ENCODE data around the gene DISP3.

DISP3 gene

DNA sequence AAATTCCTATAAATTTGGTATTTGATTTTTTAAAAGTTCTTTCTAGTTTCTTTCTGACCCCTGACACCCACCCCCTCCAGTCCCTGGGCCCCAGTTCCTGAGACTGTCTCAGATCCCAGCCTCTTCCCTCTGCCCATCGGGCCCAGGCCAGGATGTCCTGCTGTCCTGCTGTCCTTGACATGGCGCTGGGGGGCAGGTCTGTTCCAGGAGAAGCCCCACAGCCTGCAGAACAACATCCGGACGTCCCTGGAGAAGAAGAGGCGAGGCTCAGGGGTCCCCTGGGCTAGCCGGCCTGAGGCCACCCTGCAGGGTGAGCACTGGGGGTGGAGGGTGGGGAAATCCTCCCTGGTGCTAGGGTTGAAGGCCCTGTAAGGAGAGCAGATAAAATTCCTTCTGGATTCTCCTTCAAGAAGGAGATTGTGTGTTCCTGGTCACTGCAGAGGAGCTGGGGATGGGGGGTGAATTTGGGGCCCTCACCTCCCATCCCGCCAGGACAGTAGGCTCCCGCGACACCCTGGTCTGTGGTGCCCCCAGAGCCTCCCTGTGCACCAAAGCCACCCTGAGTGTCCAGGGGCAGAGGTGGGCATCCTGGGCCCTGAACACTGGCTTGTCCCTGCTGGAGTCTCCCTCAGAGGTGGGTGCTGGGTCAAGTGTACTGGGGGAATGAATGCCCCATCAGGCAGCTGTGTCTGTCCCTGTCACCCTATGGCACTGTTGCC is 45.0 kb downstream of the DISP3 start:
- Histone ChIP-seq H3K4me2 (ENCODE audit: low read length) (no peak overlapping the region), H3K9me3 (ENCODE audit: control insufficient read depth, low read length) (no peaks in the 10 kb centered on the region), H3K36me3 (ENCODE audit: control insufficient read depth, insufficient read depth, low read length) (no peaks in the 10 kb centered on the region), H3K27me3 (ENCODE audit: control insufficient read depth, insufficient read depth, low read length) (no peaks in the 10 kb centered on the region), H2AFZ (no peak overlapping the region), H3K9ac (no peak overlapping the region), H3K4me1 (no peaks in the 10 kb centered on the region), H3K4me3 (ENCODE audit: low read depth, low read length) (no peak overlapping the region), H3K27ac (no peak overlapping the region), H3K79me2 (no peaks in the 10 kb centered on the region)
- TF ChIP-seq, protein P1, sequence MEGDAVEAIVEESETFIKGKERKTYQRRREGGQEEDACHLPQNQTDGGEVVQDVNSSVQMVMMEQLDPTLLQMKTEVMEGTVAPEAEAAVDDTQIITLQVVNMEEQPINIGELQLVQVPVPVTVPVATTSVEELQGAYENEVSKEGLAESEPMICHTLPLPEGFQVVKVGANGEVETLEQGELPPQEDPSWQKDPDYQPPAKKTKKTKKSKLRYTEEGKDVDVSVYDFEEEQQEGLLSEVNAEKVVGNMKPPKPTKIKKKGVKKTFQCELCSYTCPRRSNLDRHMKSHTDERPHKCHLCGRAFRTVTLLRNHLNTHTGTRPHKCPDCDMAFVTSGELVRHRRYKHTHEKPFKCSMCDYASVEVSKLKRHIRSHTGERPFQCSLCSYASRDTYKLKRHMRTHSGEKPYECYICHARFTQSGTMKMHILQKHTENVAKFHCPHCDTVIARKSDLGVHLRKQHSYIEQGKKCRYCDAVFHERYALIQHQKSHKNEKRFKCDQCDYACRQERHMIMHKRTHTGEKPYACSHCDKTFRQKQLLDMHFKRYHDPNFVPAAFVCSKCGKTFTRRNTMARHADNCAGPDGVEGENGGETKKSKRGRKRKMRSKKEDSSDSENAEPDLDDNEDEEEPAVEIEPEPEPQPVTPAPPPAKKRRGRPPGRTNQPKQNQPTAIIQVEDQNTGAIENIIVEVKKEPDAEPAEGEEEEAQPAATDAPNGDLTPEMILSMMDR (IDR thresholded peaks at IDR 0.05) = no peak

DNA sequence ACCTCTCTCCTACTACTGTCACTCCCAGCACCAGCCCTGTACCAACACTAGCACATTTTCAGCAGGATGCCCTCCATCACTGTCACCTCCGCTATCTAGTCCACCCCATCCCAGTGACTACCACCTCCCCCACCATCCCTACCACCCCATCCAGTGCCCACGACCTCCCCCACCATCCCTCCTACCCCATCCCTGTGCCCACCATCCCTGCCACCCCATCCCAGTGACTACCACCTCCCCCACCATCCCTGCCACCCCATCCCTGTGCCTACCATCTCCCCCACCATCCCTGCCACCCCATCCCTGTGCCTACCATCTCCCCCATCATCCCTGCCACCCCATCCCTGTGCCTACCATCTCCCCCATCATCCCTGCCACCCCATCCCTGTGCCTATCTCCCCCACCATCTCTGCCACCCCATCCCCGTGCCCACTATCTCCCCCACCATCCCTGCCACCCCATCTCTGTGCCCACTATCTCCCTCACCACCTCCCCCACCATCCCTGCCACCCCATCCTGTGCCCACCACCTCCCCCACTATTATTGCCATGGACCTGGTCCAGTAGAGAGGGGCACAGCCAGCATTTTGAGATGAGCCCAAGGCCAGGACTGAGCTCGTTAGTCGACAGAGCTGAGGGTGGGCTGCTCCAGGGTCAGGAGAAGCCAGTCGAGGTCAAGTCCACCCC is 45.7 kb downstream of the DISP3 start:
- H3K4me1 ChIP-seq = no peaks in the 10 kb centered on the region
- H3K27ac ChIP-seq = no peak overlapping the region
- no peak overlapping the region for H2AFZ ChIP-seq
- TF ChIP-seq, protein P1 (IDR thresholded peaks at IDR 0.05) = no peak
- no peaks in the 10 kb centered on the region for H3K9me3 ChIP-seq (ENCODE audit: control insufficient read depth, low read length)
- H3K9ac ChIP-seq = no peak overlapping the region
- H3K36me3 ChIP-seq (ENCODE audit: control insufficient read depth, insufficient read depth, low read length) = no peaks in the 10 kb centered on the region
- H3K4me3 ChIP-seq (ENCODE audit: low read depth, low read length) = no peak overlapping the region
- H3K27me3 ChIP-seq (ENCODE audit: control insufficient read depth, insufficient read depth, low read length) = no peaks in the 10 kb centered on the region
- no peak overlapping the region for H3K4me2 ChIP-seq (ENCODE audit: low read length)
- no peaks in the 10 kb centered on the region for H3K79me2 ChIP-seq

DNA sequence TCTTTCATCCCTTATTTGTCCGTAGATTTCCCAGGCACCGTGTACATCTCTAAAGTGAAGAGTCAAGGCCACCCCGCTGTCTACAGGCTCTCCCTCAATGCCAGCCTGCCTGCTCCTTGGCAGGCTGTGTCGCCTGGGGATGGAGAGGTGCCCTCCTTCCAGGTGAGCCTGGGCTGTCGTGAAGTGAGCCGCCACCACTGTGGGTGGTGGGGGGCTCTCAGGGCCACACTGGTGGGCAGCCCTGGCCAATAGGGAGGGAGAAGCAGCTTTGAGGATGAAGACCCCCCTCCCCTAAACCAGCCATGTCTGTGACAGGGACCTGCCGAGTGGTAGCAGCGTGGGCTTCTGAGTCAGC is 46.2 kb downstream of the DISP3 start:
- no peaks in the 10 kb centered on the region for H3K9me3 ChIP-seq (ENCODE audit: control insufficient read depth, low read length)
- no peak overlapping the region for H3K9ac ChIP-seq
- TF ChIP-seq, protein P1 (IDR thresholded peaks at IDR 0.05) = no peak
- no peaks in the 10 kb centered on the region for H3K27me3 ChIP-seq (ENCODE audit: control insufficient read depth, insufficient read depth, low read length)
- no peak overlapping the region for H3K4me3 ChIP-seq (ENCODE audit: low read depth, low read length)
- H3K27ac ChIP-seq = no peak overlapping the region
- no peaks in the 10 kb centered on the region for H3K79me2 ChIP-seq
- H3K4me1 ChIP-seq = no peaks in the 10 kb centered on the region
- no peaks in the 10 kb centered on the region for H3K36me3 ChIP-seq (ENCODE audit: control insufficient read depth, insufficient read depth, low read length)
- H2AFZ ChIP-seq = no peak overlapping the region
- H3K4me2 ChIP-seq (ENCODE audit: low read length) = no peak overlapping the region

DNA sequence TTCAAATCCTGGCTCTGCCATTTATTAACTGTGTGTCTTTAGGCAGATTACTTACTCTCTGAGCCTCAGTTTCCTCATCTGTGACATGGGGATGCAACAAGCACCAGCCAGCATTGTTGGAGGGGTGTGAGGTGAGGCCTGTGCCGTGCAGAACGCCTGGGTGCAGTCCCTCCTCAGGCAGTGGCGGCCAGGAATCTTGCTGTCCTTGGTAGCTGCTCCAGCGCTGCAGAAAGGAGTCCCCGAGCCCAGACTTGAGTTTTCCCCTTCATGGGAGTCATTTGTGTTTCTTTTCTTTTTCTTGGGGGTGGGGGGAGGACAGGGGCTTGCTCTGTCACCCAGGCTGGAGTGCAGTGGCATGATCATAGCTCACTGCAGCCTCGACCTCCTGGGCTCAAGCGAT is 46.6 kb downstream of the DISP3 start:
- H3K4me2 ChIP-seq (ENCODE audit: low read length) = no peak overlapping the region
- H3K27ac ChIP-seq = no peak overlapping the region
- H3K9ac ChIP-seq = no peak overlapping the region
- TF ChIP-seq, protein P1 (IDR thresholded peaks at IDR 0.05) = no peak
- H2AFZ ChIP-seq = no peak overlapping the region
- no peaks in the 10 kb centered on the region for H3K79me2 ChIP-seq
- H3K9me3 ChIP-seq (ENCODE audit: control insufficient read depth, low read length) = no peaks in the 10 kb centered on the region
- no peaks in the 10 kb centered on the region for H3K36me3 ChIP-seq (ENCODE audit: control insufficient read depth, insufficient read depth, low read length)
- no peaks in the 10 kb centered on the region for H3K4me1 ChIP-seq
- no peak overlapping the region for H3K4me3 ChIP-seq (ENCODE audit: low read depth, low read length)
- H3K27me3 ChIP-seq (ENCODE audit: control insufficient read depth, insufficient read depth, low read length) = no peaks in the 10 kb centered on the region

Measured in parathyroid adenoma (tissue), 2 donors.